ENCODE results near the gene AHCY. TPM values are rescaled to one million over a fixed set of nuclear protein-coding genes. Genes with fewer than 3 reads are reported as not detected.

The AHCY gene
- total RNA-seq, 4 donors from 2014 or later = 53.8 to 82.7 (median 73.3) TPM

DNA sequence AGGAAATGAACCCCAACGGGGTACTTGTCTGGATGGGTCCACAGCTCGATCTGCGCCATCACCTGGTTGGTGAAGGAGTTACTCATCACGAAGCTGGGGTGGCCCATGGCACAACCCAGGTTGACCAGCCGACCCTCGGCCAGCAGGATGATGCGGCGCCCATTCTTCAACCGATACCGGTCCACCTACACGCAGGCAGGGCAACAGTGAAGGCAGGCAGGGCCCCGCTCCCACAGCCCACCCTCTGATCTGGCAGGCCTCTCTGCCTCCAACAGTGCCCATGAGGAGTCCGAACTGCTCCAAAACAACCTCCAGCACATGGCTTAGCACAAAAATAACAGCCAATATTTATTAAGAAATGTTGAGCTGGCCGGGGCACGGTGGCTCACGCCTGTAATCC lies 17.7 kb downstream of the AHCY start:
- intact Hi-C loops (cut with DNase I; ENCODE audit: low total_unique reads) = no loop called here
- no peaks in the 10 kb centered on the region for H3K36me3 ChIP-seq
- no peak for TF ChIP-seq POLR2A (IDR thresholded peaks at IDR 0.05)
- TF ChIP-seq, protein P1, sequence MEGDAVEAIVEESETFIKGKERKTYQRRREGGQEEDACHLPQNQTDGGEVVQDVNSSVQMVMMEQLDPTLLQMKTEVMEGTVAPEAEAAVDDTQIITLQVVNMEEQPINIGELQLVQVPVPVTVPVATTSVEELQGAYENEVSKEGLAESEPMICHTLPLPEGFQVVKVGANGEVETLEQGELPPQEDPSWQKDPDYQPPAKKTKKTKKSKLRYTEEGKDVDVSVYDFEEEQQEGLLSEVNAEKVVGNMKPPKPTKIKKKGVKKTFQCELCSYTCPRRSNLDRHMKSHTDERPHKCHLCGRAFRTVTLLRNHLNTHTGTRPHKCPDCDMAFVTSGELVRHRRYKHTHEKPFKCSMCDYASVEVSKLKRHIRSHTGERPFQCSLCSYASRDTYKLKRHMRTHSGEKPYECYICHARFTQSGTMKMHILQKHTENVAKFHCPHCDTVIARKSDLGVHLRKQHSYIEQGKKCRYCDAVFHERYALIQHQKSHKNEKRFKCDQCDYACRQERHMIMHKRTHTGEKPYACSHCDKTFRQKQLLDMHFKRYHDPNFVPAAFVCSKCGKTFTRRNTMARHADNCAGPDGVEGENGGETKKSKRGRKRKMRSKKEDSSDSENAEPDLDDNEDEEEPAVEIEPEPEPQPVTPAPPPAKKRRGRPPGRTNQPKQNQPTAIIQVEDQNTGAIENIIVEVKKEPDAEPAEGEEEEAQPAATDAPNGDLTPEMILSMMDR (IDR thresholded peaks at IDR 0.05) = no peak

DNA sequence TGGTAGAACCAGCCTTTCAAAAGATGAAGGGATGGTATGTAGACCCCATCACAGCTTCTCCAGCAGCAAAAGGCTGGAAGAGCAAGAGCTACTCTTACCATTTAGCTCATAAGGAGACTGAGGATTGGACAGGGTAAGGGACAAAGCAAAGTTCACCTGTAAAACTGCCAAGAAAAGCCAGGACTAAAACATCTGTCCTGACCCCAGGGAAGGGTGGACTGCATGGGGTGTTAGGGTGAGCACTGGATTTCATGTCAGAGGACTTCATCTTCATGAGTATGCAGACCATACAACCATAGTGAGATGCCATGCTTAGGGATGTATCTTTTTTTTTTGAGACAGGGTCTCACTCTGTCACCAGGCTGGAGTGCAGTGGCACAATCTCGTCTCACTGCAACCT lies 19.3 kb downstream of the AHCY start:
- Histone ChIP-seq H3K9me3 (no peaks in the 10 kb centered on the region), H3K27me3 (no peaks in the 10 kb centered on the region), H3K4me1 (no peaks in the 10 kb centered on the region), H3K4me3 (no peak overlapping the region), H3K27ac (no peak overlapping the region), H3K36me3 (no peaks in the 10 kb centered on the region)
- DNase-seq = no peak
- no peak for TF ChIP-seq POLR2A (IDR thresholded peaks at IDR 0.05)
- TF ChIP-seq, protein P1 (IDR thresholded peaks at IDR 0.05) = no peak
- intact Hi-C loops (cut with DNase I; ENCODE audit: low total_unique reads) = no loop called here

More for the DNA sequence above, 17.7 kb downstream of the AHCY start:
- H3K27me3 ChIP-seq = no peaks in the 10 kb centered on the region
- no peaks in the 10 kb centered on the region for H3K4me1 ChIP-seq
- no peak for DNase-seq
- no peak overlapping the region for H3K4me3 ChIP-seq
- H3K27ac ChIP-seq = no peak overlapping the region
- no peaks in the 10 kb centered on the region for H3K9me3 ChIP-seq

- Histone ChIP-seq H3K4me3 (no peak overlapping the region), H3K36me3 (no peaks in the 10 kb centered on the region), H3K4me1 (no peaks in the 10 kb centered on the region), H3K27ac (no peak overlapping the region), H3K27me3 (no peaks in the 10 kb centered on the region), H3K9me3 (no peaks in the 10 kb centered on the region)
- intact Hi-C loops (cut with DNase I; ENCODE audit: low total_unique reads) = no loop called here
- no peak for TF ChIP-seq POLR2A (IDR thresholded peaks at IDR 0.05)
- DNase-seq = no peak
Observed at GRCh38 chr20:34282041-34282440, 21.1 kb downstream of the AHCY start.

DNA sequence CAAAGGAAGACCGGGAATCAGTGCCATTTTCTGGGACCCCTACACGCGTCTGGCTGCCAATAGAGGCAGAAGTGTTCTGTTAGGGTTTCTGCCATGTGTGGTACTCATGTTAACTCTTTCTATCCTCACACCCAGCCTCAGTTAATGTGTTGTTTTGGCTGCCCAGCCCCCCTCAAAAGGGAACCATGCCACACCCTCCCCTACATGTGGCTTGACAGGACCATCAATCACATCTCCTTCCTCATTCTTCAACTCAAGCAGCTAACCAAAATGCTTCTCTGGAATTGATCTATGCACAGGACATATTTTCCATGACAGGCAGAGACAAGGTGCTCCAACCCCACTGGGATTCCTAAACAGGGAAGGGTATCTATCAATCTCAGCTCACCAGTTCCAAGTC lies 22.0 kb downstream of the AHCY start:
- Histone ChIP-seq H3K9me3 (no peaks in the 10 kb centered on the region), H3K4me3 (no peak overlapping the region), H3K36me3 (no peaks in the 10 kb centered on the region), H3K27me3 (no peaks in the 10 kb centered on the region), H3K4me1 (no peaks in the 10 kb centered on the region), H3K27ac (no peak overlapping the region)
- intact Hi-C loops (cut with DNase I; ENCODE audit: low total_unique reads) = no loop called here
- TF ChIP-seq, protein P1 (IDR thresholded peaks at IDR 0.05) = no peak
- no peak for TF ChIP-seq POLR2A (IDR thresholded peaks at IDR 0.05)
- no peak for DNase-seq

DNA sequence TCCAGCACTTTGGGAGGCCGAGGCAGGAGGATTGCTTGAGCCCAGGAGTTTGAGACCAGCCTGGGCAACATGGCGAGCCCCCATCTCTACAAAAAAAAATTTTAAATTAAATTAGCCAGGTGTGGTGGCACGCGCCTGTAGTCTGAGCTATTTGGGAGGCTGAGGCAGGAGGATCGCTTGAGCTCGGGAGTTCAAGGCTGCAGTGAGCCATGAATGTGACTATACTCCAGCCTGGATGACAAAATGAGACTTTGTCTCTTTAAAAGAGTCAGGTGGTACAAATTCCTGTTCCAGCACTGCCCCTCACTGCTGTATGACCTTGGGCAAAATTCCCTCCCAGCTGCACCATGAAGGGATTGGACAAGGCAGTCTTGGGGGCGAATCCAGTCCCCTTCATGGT lies 28.5 kb downstream of the AHCY start:
- TF ChIP-seq, protein P1 (IDR thresholded peaks at IDR 0.05) = no peak
- no peak for TF ChIP-seq POLR2A (IDR thresholded peaks at IDR 0.05)
- H3K4me1 ChIP-seq = no peaks in the 10 kb centered on the region
- intact Hi-C loops (cut with DNase I; ENCODE audit: low total_unique reads) = no loop called here
- no peak overlapping the region for H3K27ac ChIP-seq
- H3K36me3 ChIP-seq = no peaks in the 10 kb centered on the region
- DNase-seq = no peak
- H3K9me3 ChIP-seq = no peaks in the 10 kb centered on the region
- no peaks in the 10 kb centered on the region for H3K27me3 ChIP-seq
- no peak overlapping the region for H3K4me3 ChIP-seq

- no peak overlapping the region for H3K4me3 ChIP-seq
- intact Hi-C loops (cut with DNase I; ENCODE audit: low total_unique reads) = no loop called here
- no peak for DNase-seq
- H3K4me1 ChIP-seq = no peaks in the 10 kb centered on the region
- TF ChIP-seq, protein P1 (IDR thresholded peaks at IDR 0.05) = no peak
- TF ChIP-seq POLR2A (IDR thresholded peaks at IDR 0.05) = no peak
- H3K27me3 ChIP-seq = no peaks in the 10 kb centered on the region
- H3K36me3 ChIP-seq = no peaks in the 10 kb centered on the region
- no peak overlapping the region for H3K27ac ChIP-seq
- no peaks in the 10 kb centered on the region for H3K9me3 ChIP-seq
Observed at GRCh38 chr20:34271956-34272355, 31.2 kb downstream of the AHCY start.

All from uterus (tissue), 4 donors.